HG02970 (cell line): ENCODE results near the gene GPR35.

Experiments
- ATAC-seq: cut with Tn5 transposase; IDR thresholded peaks from one replicate; pipeline ENCODE4 v1.9.1; 2021; ENCODE audit warnings: mild to moderate bottlenecking, moderate library complexity, moderate number of reproducible peaks; ENCODE audit not compliant: unreplicated experiment, low FRiP score

Gene GPR35

GRCh38 chr2:240620149-240620731 lies 5.0 kb upstream of the GPR35 start:
- no peak for ATAC-seq

GRCh38 chr2:240620859-240621258 lies 4.4 kb upstream of the GPR35 start:
- ATAC-seq: no peak

GRCh38 chr2:240622060-240622411 lies 3.2 kb upstream of the GPR35 start:
- ATAC-seq: no peak

- ATAC-seq: no peak
Measured at GRCh38 chr2:240622531-240623235, 2.6 kb upstream of the GPR35 start.

GRCh38 chr2:240623531-240624010 lies 1.7 kb upstream of the GPR35 start:
- no peak for ATAC-seq

GRCh38 chr2:240624011-240624949 lies 1.0 kb upstream of the GPR35 start:
- ATAC-seq: no peak

GRCh38 chr2:240626531-240627300 lies 1.4 kb downstream of the GPR35 start:
- no peak for ATAC-seq

- ATAC-seq: no peak
Measured at GRCh38 chr2:240627736-240628506, 2.6 kb downstream of the GPR35 start.

- ATAC-seq: no peak
Measured at GRCh38 chr2:240628507-240628807, 3.2 kb downstream of the GPR35 start.

GRCh38 chr2:240628808-240629618 lies 3.7 kb downstream of the GPR35 start:
- ATAC-seq: no peak

GRCh38 chr2:240629619-240629967 lies 4.3 kb downstream of the GPR35 start:
- ATAC-seq: no peak

- ATAC-seq: no peak
Measured at GRCh38 chr2:240629968-240630770, 4.9 kb downstream of the GPR35 start.

- ATAC-seq: no peak
Measured at GRCh38 chr2:240630771-240631547, 5.7 kb downstream of the GPR35 start.

GRCh38 chr2:240631548-240632305 lies 6.4 kb downstream of the GPR35 start:
- ATAC-seq: no peak

GRCh38 chr2:240632306-240632721 lies 7.0 kb downstream of the GPR35 start:
- no peak for ATAC-seq

- no peak for ATAC-seq
Measured at GRCh38 chr2:240635121-240635997, 10.1 kb downstream of the GPR35 start.
